SU-DHL-6 (cell line): Measurements from ENCODE around the gene PRDM16.

Experiments
- H2AFZ ChIP-seq: fragments of 200-600 bp; sonication (generic); 2 replicates; pipeline ENCODE4 v1.6.1; 2014; ENCODE audit warnings: low read depth, mild to moderate bottlenecking, moderate library complexity, mixed read lengths, antibody characterized with exemption, low read length; ENCODE audit not compliant: severe bottlenecking
- H3F3A ChIP-seq: fragments of 200-600 bp; shearing (Covaris generic); 2 replicates; pipeline ENCODE4 v1.6.0; 2016; ENCODE audit warnings: antibody characterized with exemption, mild to moderate bottlenecking; ENCODE audit not compliant: insufficient read depth
- H3K27ac ChIP-seq: fragments of 200-600 bp; sonication (generic); 2 replicates; pipeline ENCODE4 v1.5.1; 2016; ENCODE audit warnings: low read depth, mild to moderate bottlenecking, low read length, moderate library complexity, mixed read lengths
- H3K27me3 ChIP-seq: fragments of 200-600 bp; sonication (generic), shearing (Covaris generic); 2 replicates; pipeline ENCODE4 v1.6.0; 2014; ENCODE audit warnings: mild to moderate bottlenecking, low read length
- H3K36me3 ChIP-seq: fragments of 200-600 bp; sonication (generic); 2 replicates; pipeline ENCODE4 v1.6.1; 2014; ENCODE audit warnings: mild to moderate bottlenecking, low read length, mixed read lengths
- H3K4me2 ChIP-seq: fragments of 300-600, 200-600 bp; shearing (Covaris generic), sonication (generic); 2 replicates; pipeline ENCODE4 v1.6.0; 2014; ENCODE audit warnings: low read length, low read depth, mild to moderate bottlenecking; ENCODE audit not compliant: poor library complexity, severe bottlenecking
- H3K4me3 ChIP-seq: fragments of 200-600 bp; sonication (generic); 2 replicates; pipeline ENCODE4 v1.5.1; 2014; ENCODE audit warnings: antibody characterized with exemption, low read length, mild to moderate bottlenecking, mixed read lengths; ENCODE audit not compliant: insufficient read depth, poor library complexity, severe bottlenecking
- H3K79me2 ChIP-seq: fragments of 200-600 bp; sonication (generic); 2 replicates; pipeline ENCODE4 v1.6.1; 2014; ENCODE audit warnings: mild to moderate bottlenecking, low read length, moderate library complexity; ENCODE audit not compliant: insufficient read depth
- H3K9ac ChIP-seq: fragments of 200-600 bp; sonication (generic); 2 replicates; pipeline ENCODE4 v1.7.0; 2014; ENCODE audit warnings: mild to moderate bottlenecking, low read length
- H3K9me2 ChIP-seq: fragments of 200-600 bp; sonication (generic); replicated peaks from 2 replicates; pipeline ENCODE4 v1.6.1; 2014; ENCODE audit warnings: low read length; ENCODE audit not compliant: insufficient read depth
- H3K9me3 ChIP-seq: fragments of 200-600 bp; sonication (generic); 2 replicates; pipeline ENCODE4 v1.6.1; 2014; ENCODE audit warnings: low read length, mixed read lengths; ENCODE audit not compliant: insufficient read depth
- H4K20me1 ChIP-seq: fragments of 200-600 bp; sonication (generic); 2 replicates; pipeline ENCODE4 v1.6.1; 2014; ENCODE audit warnings: low read depth, mild to moderate bottlenecking, antibody characterized with exemption, low read length, moderate library complexity, mixed read lengths
- EZH2phosphoT487 ChIP-seq: fragments of 200-600 bp; sonication (generic), shearing (Covaris generic); conservative IDR thresholded peaks from 2 replicates; pipeline ENCODE4 v1.6.1; 2018; ENCODE audit warnings: mild to moderate bottlenecking, antibody characterized with exemption, low read length, moderate library complexity, mixed read lengths
- TF ChIP-seq, protein P1 (sequence below): fragments of 200-600 bp; sonication (generic); IDR thresholded peaks from one replicate; pipeline ENCODE4 v1.5.1; 2017; ENCODE audit warnings: antibody characterized with exemption, mild to moderate bottlenecking, low read length, moderate library complexity; ENCODE audit not compliant: insufficient read depth, poor library complexity, severe bottlenecking

The PRDM16 gene

DNA sequence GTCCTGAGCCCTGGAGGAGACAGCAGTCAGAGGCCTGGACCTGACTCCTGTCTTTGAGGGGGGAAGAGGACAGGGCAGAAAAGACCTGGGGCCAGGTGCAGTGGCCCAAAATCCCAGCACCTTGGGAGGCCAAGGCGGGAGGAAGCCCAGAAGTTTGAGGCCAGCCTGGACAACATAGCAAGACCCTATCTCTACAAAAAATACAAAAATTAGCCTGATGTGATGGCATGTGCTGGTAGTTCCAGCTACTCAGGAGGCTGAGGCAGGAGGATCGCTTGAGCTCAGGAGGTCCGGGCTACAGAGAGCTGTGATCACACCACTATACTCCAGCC, 280.9 kb downstream of the PRDM16 start:
- no peak overlapping the region for H2AFZ ChIP-seq
- H3K27ac ChIP-seq: no peak overlapping the region
- H3K9me2 ChIP-seq: no peaks in the 10 kb centered on the region
- no peaks in the 10 kb centered on the region for H3F3A ChIP-seq
- no peaks in the 10 kb centered on the region for H4K20me1 ChIP-seq
- H3K79me2 ChIP-seq: no peaks in the 10 kb centered on the region
- TF ChIP-seq EZH2phosphoT487: no peak
- TF ChIP-seq, protein P1, sequence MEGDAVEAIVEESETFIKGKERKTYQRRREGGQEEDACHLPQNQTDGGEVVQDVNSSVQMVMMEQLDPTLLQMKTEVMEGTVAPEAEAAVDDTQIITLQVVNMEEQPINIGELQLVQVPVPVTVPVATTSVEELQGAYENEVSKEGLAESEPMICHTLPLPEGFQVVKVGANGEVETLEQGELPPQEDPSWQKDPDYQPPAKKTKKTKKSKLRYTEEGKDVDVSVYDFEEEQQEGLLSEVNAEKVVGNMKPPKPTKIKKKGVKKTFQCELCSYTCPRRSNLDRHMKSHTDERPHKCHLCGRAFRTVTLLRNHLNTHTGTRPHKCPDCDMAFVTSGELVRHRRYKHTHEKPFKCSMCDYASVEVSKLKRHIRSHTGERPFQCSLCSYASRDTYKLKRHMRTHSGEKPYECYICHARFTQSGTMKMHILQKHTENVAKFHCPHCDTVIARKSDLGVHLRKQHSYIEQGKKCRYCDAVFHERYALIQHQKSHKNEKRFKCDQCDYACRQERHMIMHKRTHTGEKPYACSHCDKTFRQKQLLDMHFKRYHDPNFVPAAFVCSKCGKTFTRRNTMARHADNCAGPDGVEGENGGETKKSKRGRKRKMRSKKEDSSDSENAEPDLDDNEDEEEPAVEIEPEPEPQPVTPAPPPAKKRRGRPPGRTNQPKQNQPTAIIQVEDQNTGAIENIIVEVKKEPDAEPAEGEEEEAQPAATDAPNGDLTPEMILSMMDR: no peak
- no peaks in the 10 kb centered on the region for H3K36me3 ChIP-seq
- no peak overlapping the region for H3K9ac ChIP-seq
- H3K4me2 ChIP-seq: no peak overlapping the region
- H3K27me3 ChIP-seq: no peaks in the 10 kb centered on the region
- no peaks in the 10 kb centered on the region for H3K9me3 ChIP-seq
- no peak overlapping the region for H3K4me3 ChIP-seq

DNA sequence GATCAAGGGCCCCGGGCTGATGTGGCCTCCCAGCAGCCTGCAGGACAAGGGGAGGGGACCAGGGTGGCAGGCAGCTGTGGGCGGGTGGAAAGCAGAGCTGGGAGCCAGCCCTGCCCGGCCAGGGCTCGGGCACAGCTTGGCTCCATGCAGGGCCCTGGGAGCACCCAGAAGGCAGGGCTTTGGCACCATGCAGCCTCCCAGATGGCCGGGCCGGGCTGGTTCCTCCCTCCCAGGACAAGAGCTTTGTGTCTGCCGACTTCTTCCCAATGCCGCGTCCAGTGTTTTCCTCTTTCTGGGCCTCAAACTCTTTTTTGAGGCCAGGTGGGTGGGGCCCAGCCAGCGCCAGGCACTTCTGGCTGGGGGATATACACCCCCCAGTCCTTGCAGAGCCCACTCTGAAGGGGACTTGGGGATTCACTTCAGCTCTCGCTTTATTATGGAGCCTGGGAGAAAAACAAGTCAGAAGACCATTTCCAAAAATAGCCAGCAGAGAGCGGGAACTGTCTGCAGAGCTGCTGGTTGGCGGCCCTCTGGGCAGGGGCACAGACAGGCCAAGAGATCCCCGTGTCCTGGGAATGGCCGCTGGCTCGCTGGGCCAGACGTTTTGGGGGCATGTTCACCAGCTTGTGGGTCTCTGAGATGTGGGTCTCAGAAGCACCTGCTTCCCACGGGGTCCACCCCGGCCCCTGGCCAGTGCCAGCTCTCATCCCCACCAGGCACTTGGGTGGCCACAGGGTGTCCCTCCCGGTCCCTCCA, 281.7 kb downstream of the PRDM16 start:
- Histone ChIP-seq H3K9me3 (no peaks in the 10 kb centered on the region), H3F3A (no peaks in the 10 kb centered on the region), H2AFZ (no peak overlapping the region), H3K4me3 (no peak overlapping the region), H3K4me2 (no peak overlapping the region), H4K20me1 (no peaks in the 10 kb centered on the region), H3K27ac (no peak overlapping the region), H3K9me2 (no peaks in the 10 kb centered on the region), H3K9ac (no peak overlapping the region), H3K36me3 (no peaks in the 10 kb centered on the region), H3K27me3 (no peaks in the 10 kb centered on the region), H3K79me2 (no peaks in the 10 kb centered on the region)
- TF ChIP-seq EZH2phosphoT487: no peak
- TF ChIP-seq, protein P1: no peak

DNA sequence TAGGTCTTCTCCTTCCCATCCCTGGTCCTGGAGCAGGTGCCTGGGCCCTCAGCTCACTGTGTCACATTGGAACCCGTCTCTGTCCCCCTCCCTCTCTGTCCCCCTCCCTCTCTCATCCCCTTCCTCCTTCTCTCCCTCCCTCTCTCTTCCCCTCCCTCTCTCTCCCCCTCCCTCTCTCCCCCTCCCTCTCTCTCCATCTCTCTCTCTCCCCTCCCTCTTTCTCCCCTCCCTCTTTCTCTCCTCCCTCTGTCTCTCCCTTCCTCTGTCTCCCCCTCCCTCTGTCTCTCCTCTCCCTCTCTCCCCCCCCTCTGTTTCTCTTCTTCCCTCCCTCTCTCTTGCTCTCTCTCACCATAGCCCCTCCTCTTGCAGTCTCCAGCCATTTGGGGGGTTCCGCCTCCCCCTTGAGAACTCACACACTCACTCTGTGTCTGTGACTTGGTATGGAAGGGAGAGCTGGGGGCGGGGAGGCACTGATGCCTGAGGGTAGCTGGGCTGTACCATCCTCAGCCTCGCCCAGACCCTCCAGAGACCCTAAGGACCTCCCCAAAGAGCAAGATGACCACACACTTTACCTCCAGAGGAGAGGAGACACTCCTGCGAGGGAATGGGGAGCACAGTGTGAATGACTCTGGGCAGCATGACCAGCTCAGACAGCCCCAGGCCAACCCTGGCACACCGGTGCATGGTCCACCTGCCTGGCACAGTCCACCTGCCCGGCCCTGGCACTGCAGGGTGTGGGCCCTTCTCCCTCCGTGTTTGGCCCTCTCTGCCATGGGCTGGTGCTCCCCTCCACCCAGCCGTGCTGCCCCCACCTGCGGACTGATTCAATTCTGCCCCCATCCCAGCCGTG, 282.7 kb downstream of the PRDM16 start:
- Histone ChIP-seq H3K27ac (no peak overlapping the region), H4K20me1 (no peaks in the 10 kb centered on the region), H3K4me2 (no peak overlapping the region), H3K9me3 (no peaks in the 10 kb centered on the region), H3K4me3 (no peak overlapping the region), H3K27me3 (no peaks in the 10 kb centered on the region), H3K9me2 (no peaks in the 10 kb centered on the region), H3F3A (no peaks in the 10 kb centered on the region), H2AFZ (no peak overlapping the region), H3K79me2 (no peaks in the 10 kb centered on the region), H3K36me3 (no peaks in the 10 kb centered on the region), H3K9ac (no peak overlapping the region)
- TF ChIP-seq, protein P1: no peak
- no peak for TF ChIP-seq EZH2phosphoT487
